ENCODE results near the gene PSMD11.

DNA sequence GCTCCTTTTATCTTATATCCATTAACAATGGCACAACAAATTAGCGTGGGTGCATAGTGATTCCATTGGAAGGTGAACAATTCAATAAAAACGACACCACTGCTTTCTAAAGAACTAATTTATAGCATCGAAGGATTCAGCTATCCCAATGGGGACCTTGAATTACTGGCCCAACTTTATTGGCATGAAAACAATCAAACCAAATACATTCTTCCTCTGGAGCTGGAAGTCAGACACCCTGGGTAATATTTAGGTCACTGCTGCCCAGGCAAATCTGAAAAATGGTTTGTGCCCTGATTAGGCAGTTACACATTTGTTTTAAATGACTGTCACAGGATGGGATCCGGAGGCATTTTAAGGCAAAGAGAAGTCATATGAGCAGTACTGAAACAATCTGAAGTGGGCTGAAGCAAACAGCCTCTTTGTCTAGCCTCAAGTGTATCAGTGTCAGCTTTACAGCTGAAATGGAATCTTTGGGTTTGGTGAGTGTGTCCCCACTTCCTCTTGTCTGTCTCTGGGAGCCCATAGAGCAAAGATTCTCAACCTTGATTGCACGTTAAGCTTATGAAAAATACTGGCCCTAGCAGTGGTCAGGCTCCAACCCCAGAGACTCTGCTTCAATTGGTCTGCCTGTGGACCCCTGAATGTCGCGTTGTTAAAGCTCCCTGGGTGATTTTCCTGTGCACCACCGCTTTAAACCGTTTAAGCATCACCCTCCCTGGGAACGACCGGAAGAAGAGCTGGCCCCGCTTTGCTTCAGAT, 72.8 kb downstream of the PSMD11 start:
- TF ChIP-seq, protein P1, sequence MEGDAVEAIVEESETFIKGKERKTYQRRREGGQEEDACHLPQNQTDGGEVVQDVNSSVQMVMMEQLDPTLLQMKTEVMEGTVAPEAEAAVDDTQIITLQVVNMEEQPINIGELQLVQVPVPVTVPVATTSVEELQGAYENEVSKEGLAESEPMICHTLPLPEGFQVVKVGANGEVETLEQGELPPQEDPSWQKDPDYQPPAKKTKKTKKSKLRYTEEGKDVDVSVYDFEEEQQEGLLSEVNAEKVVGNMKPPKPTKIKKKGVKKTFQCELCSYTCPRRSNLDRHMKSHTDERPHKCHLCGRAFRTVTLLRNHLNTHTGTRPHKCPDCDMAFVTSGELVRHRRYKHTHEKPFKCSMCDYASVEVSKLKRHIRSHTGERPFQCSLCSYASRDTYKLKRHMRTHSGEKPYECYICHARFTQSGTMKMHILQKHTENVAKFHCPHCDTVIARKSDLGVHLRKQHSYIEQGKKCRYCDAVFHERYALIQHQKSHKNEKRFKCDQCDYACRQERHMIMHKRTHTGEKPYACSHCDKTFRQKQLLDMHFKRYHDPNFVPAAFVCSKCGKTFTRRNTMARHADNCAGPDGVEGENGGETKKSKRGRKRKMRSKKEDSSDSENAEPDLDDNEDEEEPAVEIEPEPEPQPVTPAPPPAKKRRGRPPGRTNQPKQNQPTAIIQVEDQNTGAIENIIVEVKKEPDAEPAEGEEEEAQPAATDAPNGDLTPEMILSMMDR (IDR thresholded peaks at IDR 0.05): no peak
- TF ChIP-seq POLR2A (IDR thresholded peaks at IDR 0.05): no peak

All from lower leg skin (tissue), 3 donors.